Measurements from ENCODE around the gene SLC9A5. TPM values are rescaled to one million over a fixed set of nuclear protein-coding genes. Genes with fewer than 3 reads are reported as not detected.

The SLC9A5 gene
- total RNA-seq, 4 donors from 2014 or later: 0.19 TPM; not detected in 3

GRCh38 chr16:67206129-67206837 lies 42.5 kb upstream of the SLC9A5 start:
- WGBS, 2 donors: 86 to 88% methylated on average over 6 to 7 of the region's 8 CpGs
- DNase-seq: no peak
- H3K9me3 ChIP-seq: no peaks in the 10 kb centered on the region
- TF ChIP-seq POLR2A (IDR thresholded peaks at IDR 0.05) (no peak), CTCF (IDR thresholded peaks at IDR 0.05) (no peak)
- H3K4me3 ChIP-seq: no peak overlapping the region
- no peaks in the 10 kb centered on the region for H3K27me3 ChIP-seq
- H3K4me1 ChIP-seq: peaks cover 0 to 19% (median 0%) of the 10 kb centered on the region in 3 donors
- intact Hi-C loops (cut with DNase I): no loop called here
- H3K27ac ChIP-seq: no peak overlapping the region
- peaks cover 26 to 50% (median 28%) of the 10 kb centered on the region in 3 donors for H3K36me3 ChIP-seq

GRCh38 chr16:67206838-67207248 lies 41.9 kb upstream of the SLC9A5 start:
- intact Hi-C loops (cut with DNase I): no loop called here
- WGBS, 2 donors: 65 to 70% methylated on average over 2 of the region's 3 CpGs
- Histone ChIP-seq H3K36me3 (peaks cover 20 to 45% (median 24%) of the 10 kb centered on the region in 3 donors), H3K4me1 (peaks cover 0 to 19% (median 0%) of the 10 kb centered on the region in 3 donors), H3K4me3 (no peak overlapping the region), H3K9me3 (no peaks in the 10 kb centered on the region), H3K27me3 (no peaks in the 10 kb centered on the region), H3K27ac (no peak overlapping the region)
- no peak for DNase-seq
- TF ChIP-seq POLR2A (IDR thresholded peaks at IDR 0.05) (no peak), CTCF (IDR thresholded peaks at IDR 0.05) (no peak)

GRCh38 chr16:67207249-67208091 lies 41.3 kb upstream of the SLC9A5 start:
- DNase-seq: no peak
- H3K4me1 ChIP-seq: peaks cover 0 to 19% (median 0%) of the 10 kb centered on the region in 3 donors
- H3K36me3 ChIP-seq: peaks cover 14 to 38% (median 19%) of the 10 kb centered on the region in 3 donors
- no peak overlapping the region for H3K27ac ChIP-seq
- 32 to 39% methylated on average over 4 to 5 of the region's 21 CpGs for WGBS, 2 donors
- intact Hi-C loops (cut with DNase I): no loop called here
- no peaks in the 10 kb centered on the region for H3K9me3 ChIP-seq
- H3K4me3 ChIP-seq: no peak overlapping the region
- TF ChIP-seq POLR2A (IDR thresholded peaks at IDR 0.05) (no peak), CTCF (IDR thresholded peaks at IDR 0.05) (no peak)
- no peaks in the 10 kb centered on the region for H3K27me3 ChIP-seq

GRCh38 chr16:67208154-67208896 lies 40.5 kb upstream of the SLC9A5 start:
- intact Hi-C loops (cut with DNase I): no loop called here
- Histone ChIP-seq H3K27me3 (no peaks in the 10 kb centered on the region), H3K4me1 (peaks cover 0 to 27% (median 5%) of the 10 kb centered on the region in 3 donors), H3K27ac (no peak overlapping the region), H3K4me3 (no peak overlapping the region), H3K9me3 (no peaks in the 10 kb centered on the region), H3K36me3 (peaks cover 5 to 30% (median 10%) of the 10 kb centered on the region in 3 donors)
- TF ChIP-seq POLR2A (IDR thresholded peaks at IDR 0.05) (no peak), CTCF (IDR thresholded peaks at IDR 0.05) (no peak)
- DNase-seq: no peak
- WGBS, 2 donors: 75 to 85% methylated on average over 4 to 5 of the region's 11 CpGs

Data from esophagus squamous epithelium (tissue), 5 donors.